Activated CD4-positive, alpha-beta T cell treated with anti-CD3 and anti-CD28 coated beads, Interleukin-2, amount 10 ng/mL, durations not matched to agents 24 days and 14 days (primary cell): ENCODE measurements around the gene CHRD. TPM values are rescaled to one million over a fixed set of nuclear protein-coding genes. Genes with fewer than 3 reads are reported as not detected.

ENCODE experiments used
- DNase-seq: peaks from one replicate; pipeline ENCODE4 v3.0.0; 2022
- H3K27ac Mint-ChIP-seq: one replicate; pipeline ENCODE4 v1.8.0; 2022; ENCODE audit warnings: mild to moderate bottlenecking, mixed read lengths
- H3K27me3 Mint-ChIP-seq: one replicate; pipeline ENCODE4 v1.8.0; 2022; ENCODE audit warnings: mixed read lengths
- H3K36me3 Mint-ChIP-seq: one replicate; pipeline ENCODE4 v1.8.0; 2022; ENCODE audit warnings: low read depth, mild to moderate bottlenecking, mixed read lengths
- H3K4me1 Mint-ChIP-seq: one replicate; pipeline ENCODE4 v1.8.0; 2021; ENCODE audit warnings: mixed read lengths
- H3K4me3 Mint-ChIP-seq: one replicate; pipeline ENCODE4 v1.8.0; 2022; ENCODE audit warnings: mild to moderate bottlenecking, moderate library complexity, mixed read lengths
- H3K9me3 Mint-ChIP-seq: one replicate; pipeline ENCODE4 v1.8.0; 2021; ENCODE audit warnings: mixed read lengths
- intact Hi-C: fragments of 100-400 bp; cut with micrococcal nuclease; formaldehyde crosslinking; loops from one replicate; pipeline ENCODE4 v1.15.1; 2023
- total RNA-seq: library from RNA; stranded (reverse); gene quantifications from 2 replicates; pipeline ENCODE4 v1.2.3, GENCODE V29; 2022

CHRD gene
- total RNA-seq, 1 donor from 2014 or later = not detected

DNA sequence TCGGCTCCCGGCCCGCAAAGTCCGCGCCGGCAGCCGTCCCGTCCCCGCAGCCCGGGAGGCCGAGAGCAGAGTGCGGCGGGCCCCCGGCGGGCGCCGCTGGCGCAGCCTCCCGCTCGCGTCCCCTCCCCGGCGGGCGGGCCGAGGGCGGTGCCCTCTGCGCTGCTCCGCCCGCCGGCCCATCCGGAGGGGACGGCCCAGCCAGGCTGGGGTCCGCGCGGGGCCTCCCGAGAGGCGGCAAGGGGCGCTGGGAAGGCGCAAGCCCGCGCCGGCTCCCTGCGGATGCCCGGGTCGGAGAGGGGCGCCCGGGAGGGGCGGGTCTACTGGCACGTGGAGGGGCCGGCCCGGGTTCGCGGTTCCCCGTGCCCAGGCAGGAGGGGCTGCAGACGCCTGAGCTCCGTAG lies 18.3 kb upstream of the CHRD start, which contains the start of the genes CLCN2 and POLR2H:
Gene CLCN2, minus strand, starts transcription at position 74 of the 400 bp plus-strand sequence. CDS start 126 bp downstream, outside the sequence.
Gene POLR2H, plus strand, starts transcription at position 179 of the 400 bp plus-strand sequence. CDS start 1,783 bp downstream, outside the sequence.
- Mint-ChIP-seq H3K36me3 (peaks cover 23% of the 10 kb centered on the region), H3K9me3 (no peaks in the 10 kb centered on the region), H3K27me3 (peaks cover 8% of the 10 kb centered on the region), H3K4me3 (peak within 1 kb of the TSS; percentile 98), H3K27ac (peak within 1 kb of the TSS; percentile 98), H3K4me1 (peaks cover 20% of the 10 kb centered on the region)
- intact Hi-C loops = loop anchor here (5.0 kb wide), 1 partner anchor 166 kb away; no protein-coding TSS in a partner anchor
- DNase-seq = peak; percentile 88

- H3K27me3 Mint-ChIP-seq = peaks cover 8% of the 10 kb centered on the region
- peak overlapping the region; percentile 98 for H3K4me3 Mint-ChIP-seq
- peak overlapping the region; percentile 98 for H3K27ac Mint-ChIP-seq
- intact Hi-C loops = loop anchor here (2.0 to 5.0 kb wide), 3 partner anchors 165 to 725 kb away; partner anchors contain the start of gene VPS8
- peaks cover 23% of the 10 kb centered on the region for H3K4me1 Mint-ChIP-seq
- peak; percentile 83 for DNase-seq
- no peaks in the 10 kb centered on the region for H3K9me3 Mint-ChIP-seq
- peaks cover 29% of the 10 kb centered on the region for H3K36me3 Mint-ChIP-seq
Measured at GRCh38 chr3:184361932-184362667, 17.8 kb upstream of the CHRD start.

GRCh38 chr3:184362668-184363546 lies 16.9 kb upstream of the CHRD start:
- Mint-ChIP-seq H3K4me3 (peak overlapping the region; percentile 98), H3K27me3 (peaks cover 8% of the 10 kb centered on the region), H3K36me3 (peaks cover 35% of the 10 kb centered on the region), H3K27ac (peak overlapping the region; percentile 99), H3K9me3 (no peaks in the 10 kb centered on the region), H3K4me1 (peaks cover 26% of the 10 kb centered on the region)
- peak; percentile 99 for DNase-seq
- intact Hi-C loops = loop anchor here (1.0 to 5.0 kb wide), 7 partner anchors 28 to 726 kb away; partner anchors contain the start of genes EEF1AKMT4, EIF4G1, PSMD2 and VPS8

DNA sequence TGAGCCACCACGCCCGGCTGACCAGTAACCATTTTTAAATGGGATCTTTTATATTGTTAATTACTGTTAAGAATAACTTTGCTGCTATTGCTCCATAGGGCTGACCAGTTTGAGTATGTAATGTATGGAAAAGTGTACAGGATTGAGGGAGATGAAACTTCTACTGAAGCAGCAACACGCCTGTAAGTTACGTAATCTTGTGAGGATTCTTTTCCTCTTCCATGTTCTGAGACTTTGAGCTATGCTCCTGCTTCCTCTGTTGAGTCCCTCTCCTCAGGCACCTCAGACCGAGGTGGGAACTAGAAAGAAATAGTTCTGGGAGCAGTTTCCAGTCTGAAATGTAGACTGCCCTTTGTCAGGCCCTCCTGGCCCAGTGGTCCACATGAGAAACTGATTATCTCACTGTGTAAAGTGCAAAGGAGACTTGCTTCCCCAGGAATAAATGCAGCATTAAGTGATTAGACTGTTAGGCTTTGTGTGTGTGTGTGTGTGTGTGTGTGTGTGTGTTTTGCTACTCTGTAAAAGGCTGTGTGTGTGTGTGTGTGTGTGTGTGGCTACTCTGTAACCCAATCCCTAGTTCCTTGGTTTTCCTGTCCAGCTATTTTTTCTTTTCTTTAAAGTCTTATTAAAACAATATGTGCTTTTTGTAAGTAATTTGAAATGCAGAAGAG lies 13.1 kb upstream of the CHRD start:
- Mint-ChIP-seq H3K4me1 (peaks cover 33% of the 10 kb centered on the region), H3K27ac (peak overlapping the region; percentile 51), H3K9me3 (no peaks in the 10 kb centered on the region), H3K27me3 (peaks cover 2% of the 10 kb centered on the region), H3K36me3 (peaks cover 58% of the 10 kb centered on the region), H3K4me3 (no peak overlapping the region)
- no peak for DNase-seq
- intact Hi-C loops = no loop called here

- H3K27ac Mint-ChIP-seq = no peak overlapping the region
- no peaks in the 10 kb centered on the region for H3K9me3 Mint-ChIP-seq
- H3K4me3 Mint-ChIP-seq = no peak overlapping the region
- H3K27me3 Mint-ChIP-seq = peaks cover 2% of the 10 kb centered on the region
- intact Hi-C loops = no loop called here
- no peak for DNase-seq
- H3K36me3 Mint-ChIP-seq = peaks cover 58% of the 10 kb centered on the region
- H3K4me1 Mint-ChIP-seq = peaks cover 37% of the 10 kb centered on the region
Measured at GRCh38 chr3:184368116-184368515, 11.7 kb upstream of the CHRD start.

- H3K9me3 Mint-ChIP-seq = no peaks in the 10 kb centered on the region
- peaks cover 52% of the 10 kb centered on the region for H3K36me3 Mint-ChIP-seq
- H3K4me1 Mint-ChIP-seq = peaks cover 37% of the 10 kb centered on the region
- no peak overlapping the region for H3K4me3 Mint-ChIP-seq
- no peak for DNase-seq
- no peak overlapping the region for H3K27ac Mint-ChIP-seq
- no peaks in the 10 kb centered on the region for H3K27me3 Mint-ChIP-seq
- intact Hi-C loops = no loop called here
Measured at GRCh38 chr3:184368586-184369183, 11.2 kb upstream of the CHRD start.

- Mint-ChIP-seq H3K27ac (no peak overlapping the region), H3K27me3 (peaks cover 19% of the 10 kb centered on the region), H3K36me3 (peaks cover 35% of the 10 kb centered on the region), H3K4me3 (no peak overlapping the region), H3K9me3 (no peaks in the 10 kb centered on the region), H3K4me1 (peaks cover 20% of the 10 kb centered on the region)
- intact Hi-C loops = loop anchor here (1.0 to 5.0 kb wide), 4 partner anchors 46 to 173 kb away; no protein-coding TSS in a partner anchor
- peak; percentile 89 for DNase-seq
Measured at GRCh38 chr3:184371570-184372018, 8.3 kb upstream of the CHRD start.

- H3K9me3 Mint-ChIP-seq = no peaks in the 10 kb centered on the region
- DNase-seq = no peak
- H3K27me3 Mint-ChIP-seq = peaks cover 25% of the 10 kb centered on the region
- H3K27ac Mint-ChIP-seq = no peak overlapping the region
- peaks cover 18% of the 10 kb centered on the region for H3K4me1 Mint-ChIP-seq
- intact Hi-C loops = loop anchor here (5.0 kb wide), 2 partner anchors 45 to 95 kb away; no protein-coding TSS in a partner anchor
- H3K36me3 Mint-ChIP-seq = peaks cover 27% of the 10 kb centered on the region
- no peak overlapping the region for H3K4me3 Mint-ChIP-seq
Measured at GRCh38 chr3:184372296-184372821, 7.5 kb upstream of the CHRD start.

DNA sequence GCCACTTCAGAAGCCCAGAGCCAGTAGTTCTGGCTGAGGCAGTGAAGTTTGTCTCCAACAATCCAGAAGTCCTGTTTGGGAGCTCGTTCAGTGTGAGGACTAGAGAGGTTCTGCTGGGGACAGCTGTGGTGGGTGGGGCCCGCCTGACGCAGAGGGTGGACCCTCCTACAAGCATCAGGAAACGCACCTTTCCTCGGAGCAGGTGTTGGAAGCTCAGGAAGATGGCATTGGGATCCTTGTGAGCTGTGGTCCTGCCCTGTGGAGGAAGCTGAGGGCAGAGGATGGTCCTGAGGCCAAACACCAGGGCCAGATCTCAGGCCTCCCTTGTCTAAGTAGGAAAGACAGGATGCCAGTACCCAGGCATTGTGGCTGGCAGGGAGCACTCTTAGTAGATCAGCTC lies 6.9 kb upstream of the CHRD start:
- Mint-ChIP-seq H3K4me1 (peaks cover 15% of the 10 kb centered on the region), H3K36me3 (peaks cover 23% of the 10 kb centered on the region), H3K9me3 (no peaks in the 10 kb centered on the region), H3K4me3 (no peak overlapping the region), H3K27me3 (peaks cover 30% of the 10 kb centered on the region), H3K27ac (no peak overlapping the region)
- DNase-seq = no peak
- intact Hi-C loops = loop anchor here (5.0 kb wide), 2 partner anchors 44 to 94 kb away; no protein-coding TSS in a partner anchor

- Mint-ChIP-seq H3K4me1 (peaks cover 12% of the 10 kb centered on the region), H3K27me3 (peaks cover 34% of the 10 kb centered on the region), H3K36me3 (peaks cover 19% of the 10 kb centered on the region), H3K9me3 (no peaks in the 10 kb centered on the region), H3K4me3 (no peak overlapping the region), H3K27ac (no peak overlapping the region)
- intact Hi-C loops = loop anchor here (5.0 kb wide), 2 partner anchors 44 to 94 kb away; no protein-coding TSS in a partner anchor
- no peak for DNase-seq
Measured at GRCh38 chr3:184373422-184373821, 6.4 kb upstream of the CHRD start.

- DNase-seq = no peak
- Mint-ChIP-seq H3K27me3 (peaks cover 46% of the 10 kb centered on the region), H3K4me1 (peaks cover 11% of the 10 kb centered on the region), H3K36me3 (peaks cover 3% of the 10 kb centered on the region), H3K27ac (no peak overlapping the region), H3K9me3 (no peaks in the 10 kb centered on the region), H3K4me3 (no peak overlapping the region)
- intact Hi-C loops = no loop called here
Measured at GRCh38 chr3:184375747-184376461, 4.0 kb upstream of the CHRD start.

DNA sequence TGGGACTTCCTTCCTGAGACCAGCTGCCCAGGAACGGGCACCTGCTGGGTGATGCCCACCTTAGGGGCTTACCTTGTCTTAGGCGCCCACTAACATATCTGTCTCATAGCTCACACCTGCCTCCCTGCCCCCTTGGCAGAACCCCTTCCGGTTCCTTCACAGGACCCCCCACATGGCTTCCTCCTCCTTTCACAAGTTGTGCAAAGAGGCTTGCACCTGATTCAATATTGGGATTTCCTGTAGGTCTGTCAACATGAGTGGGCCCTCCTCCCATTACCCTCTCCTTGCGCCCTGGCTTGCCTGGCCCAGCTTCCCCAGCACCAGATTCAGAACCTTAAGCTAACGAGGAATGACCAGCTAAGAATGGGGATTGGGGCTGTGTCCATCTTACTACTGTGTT lies 2.5 kb upstream of the CHRD start:
- Mint-ChIP-seq H3K27ac (no peak overlapping the region), H3K27me3 (peaks cover 58% of the 10 kb centered on the region), H3K4me3 (no peak overlapping the region), H3K4me1 (peaks cover 4% of the 10 kb centered on the region), H3K9me3 (no peaks in the 10 kb centered on the region), H3K36me3 (no peaks in the 10 kb centered on the region)
- DNase-seq = no peak
- intact Hi-C loops = no loop called here
